Trophoblast cell (in vitro differentiated cells and primary cell): ENCODE measurements around the gene PPEF2.

Experiments used
- DNase-seq, 2 donors: peaks; one replicate each; pipeline ENCODE4 v3.0.0-alpha.2; 2016
- H2AFZ ChIP-seq: 2 replicates; pipeline ENCODE4 v1.6.1; 2013; ENCODE audit warnings: low read length, moderate library complexity, mild to moderate bottlenecking; ENCODE audit not compliant: insufficient read depth, poor library complexity
- H2AK5ac ChIP-seq: 2 replicates; pipeline ENCODE4 v1.6.1; 2013; ENCODE audit warnings: mild to moderate bottlenecking, low read length
- H2BK120ac ChIP-seq: 2 replicates; pipeline ENCODE4 v1.6.1; 2013; ENCODE audit warnings: low read length, mild to moderate bottlenecking, moderate library complexity; ENCODE audit not compliant: insufficient read depth, poor library complexity
- H2BK12ac ChIP-seq: 2 replicates; pipeline ENCODE4 v1.6.1; 2013; ENCODE audit warnings: mild to moderate bottlenecking, low read length, moderate library complexity
- H2BK5ac ChIP-seq: 2 replicates; pipeline ENCODE4 v1.6.1; 2013; ENCODE audit warnings: low read length, low read depth, moderate library complexity, mild to moderate bottlenecking; ENCODE audit not compliant: poor library complexity
- H3K14ac ChIP-seq: 2 replicates; pipeline ENCODE4 v1.6.1; 2013; ENCODE audit warnings: mild to moderate bottlenecking, low read length
- H3K18ac ChIP-seq: 2 replicates; pipeline ENCODE4 v1.6.1; 2013; ENCODE audit warnings: mild to moderate bottlenecking, low read length
- H3K23ac ChIP-seq: 2 replicates; pipeline ENCODE4 v1.6.1; 2013; ENCODE audit warnings: low read length
- H3K27ac ChIP-seq: 2 replicates; pipeline ENCODE4 v1.5.1; 2013; ENCODE audit warnings: low read depth, mild to moderate bottlenecking, inconsistent platforms, low read length, moderate library complexity
- H3K27me3 ChIP-seq: 2 replicates; pipeline ENCODE4 v1.6.1; 2013; ENCODE audit warnings: inconsistent platforms, mild to moderate bottlenecking, low read length, moderate library complexity; ENCODE audit not compliant: insufficient read depth
- H3K36me3 ChIP-seq, 2 experiments: 1 replicate in 1 of 2; 2 replicates in 1 of 2; pipeline ENCODE4 v1.6.1; 2013; ENCODE audit warnings: low read length in 2 of 2, mild to moderate bottlenecking in 2 of 2, moderate library complexity in 1 of 2; ENCODE audit not compliant: insufficient read depth in 2 of 2, control insufficient read depth in 1 of 2
- H3K4ac ChIP-seq: 2 replicates; pipeline ENCODE4 v1.6.1; 2013; ENCODE audit warnings: low read depth, mild to moderate bottlenecking, low read length, moderate library complexity
- H3K4me1 ChIP-seq, 2 experiments: 1 replicate in 1 of 2; 2 replicates in 1 of 2; pipeline ENCODE4 v1.6.1; 2013; ENCODE audit warnings: low read length in 2 of 2, mild to moderate bottlenecking in 2 of 2, moderate library complexity in 1 of 2; ENCODE audit not compliant: insufficient read depth in 2 of 2, control insufficient read depth in 1 of 2
- H3K4me2 ChIP-seq: 2 replicates; pipeline ENCODE4 v1.6.1; 2013; ENCODE audit warnings: inconsistent platforms, mild to moderate bottlenecking, low read length, moderate library complexity
- H3K4me3 ChIP-seq: 2 replicates; pipeline ENCODE4 v1.5.1; 2013; ENCODE audit warnings: mild to moderate bottlenecking, low read depth, low read length, inconsistent platforms
- H3K79me1 ChIP-seq: one replicate; pipeline ENCODE4 v1.6.1; 2013; ENCODE audit warnings: low read length
- H3K79me2 ChIP-seq: 2 replicates; pipeline ENCODE4 v1.6.1; 2013; ENCODE audit warnings: low read length, mild to moderate bottlenecking; ENCODE audit not compliant: control insufficient read depth, insufficient read depth, poor library complexity
- H3K9ac ChIP-seq: 2 replicates; pipeline ENCODE4 v1.6.1; 2013; ENCODE audit warnings: mild to moderate bottlenecking, low read length
- H3K9me3 ChIP-seq: 2 replicates; pipeline ENCODE4 v1.6.1; 2013; ENCODE audit warnings: low read depth, mild to moderate bottlenecking, control low read depth, inconsistent platforms, low read length; ENCODE audit not compliant: insufficient read depth
- H4K12ac ChIP-seq: 2 replicates; pipeline ENCODE4 v1.6.1; 2013; ENCODE audit warnings: low read depth, mild to moderate bottlenecking, low read length, moderate library complexity
- H4K8ac ChIP-seq: 2 replicates; pipeline ENCODE4 v1.6.1; 2013; ENCODE audit warnings: low read depth, mild to moderate bottlenecking, low read length, moderate library complexity
- H4K91ac ChIP-seq: one replicate; pipeline ENCODE4 v1.6.1; 2013; ENCODE audit warnings: low read depth, mild to moderate bottlenecking, low read length, moderate library complexity
- WGBS: extraction: QIAGEN DNeasy Blood & Tissue Kit; methylation state at CpG from one replicate; pipeline ENCODE4 v1.1.7; 2013; ENCODE audit warnings: missing lambda C conversion rate; ENCODE audit not compliant: insufficient read length, insufficient coverage; ENCODE audit errors: extremely low coverage; 5-methylcytosine and 5-hydroxymethylcytosine counted together

PPEF2 gene

DNA sequence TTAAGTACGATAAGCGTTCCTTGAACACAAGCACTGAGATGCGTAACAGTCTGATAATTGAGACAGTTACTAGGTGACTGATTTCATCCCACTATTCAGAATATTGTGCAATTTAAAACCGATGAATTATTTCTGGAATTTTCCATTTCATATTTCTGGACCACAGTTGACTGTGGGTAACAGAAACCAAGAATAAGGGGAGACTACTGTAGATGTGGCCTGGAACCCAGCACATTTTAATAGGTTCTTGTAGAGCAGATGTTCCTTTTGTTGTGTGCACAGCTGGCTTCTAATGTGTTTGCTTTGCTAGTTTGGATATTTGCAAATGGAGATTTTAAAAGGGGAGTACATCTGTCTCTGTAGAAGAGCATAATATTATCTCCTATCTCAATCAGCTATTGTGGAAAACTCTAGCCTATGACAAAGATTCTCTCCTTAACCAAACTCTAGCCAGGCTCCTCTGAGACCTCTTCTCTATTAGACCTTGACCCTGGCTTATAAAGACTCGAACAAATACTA lies 22.1 kb upstream of the PPEF2 start:
- H3K36me3 ChIP-seq, result peaks cover 1 to 6% of the 10 kb centered on the region in 2 experiments
- no peak overlapping the region for H2AK5ac ChIP-seq
- H3K79me1 ChIP-seq, result no peaks in the 10 kb centered on the region
- no peak overlapping the region for H2BK120ac ChIP-seq
- no CpG with 5 or more reads among the region's 5 CpGs for WGBS
- no peak overlapping the region for H2BK12ac ChIP-seq
- no peak overlapping the region for H3K23ac ChIP-seq
- H3K27ac ChIP-seq, result no peak overlapping the region
- no peak overlapping the region for H3K4me3 ChIP-seq
- H2AFZ ChIP-seq, result no peak overlapping the region
- no peak overlapping the region for H3K9ac ChIP-seq
- H4K91ac ChIP-seq, result no peak overlapping the region
- no peaks in the 10 kb centered on the region for H3K79me2 ChIP-seq
- H3K14ac ChIP-seq, result no peak overlapping the region
- no peaks in the 10 kb centered on the region for H3K27me3 ChIP-seq
- H3K4ac ChIP-seq, result no peak overlapping the region
- H3K4me1 ChIP-seq, result peaks cover 0 to 4% of the 10 kb centered on the region in 2 experiments
- H3K9me3 ChIP-seq, result peaks cover 3% of the 10 kb centered on the region
- H4K8ac ChIP-seq, result no peak overlapping the region
- no peak overlapping the region for H3K4me2 ChIP-seq
- H4K12ac ChIP-seq, result no peak overlapping the region
- no peak for DNase-seq
- no peak overlapping the region for H2BK5ac ChIP-seq
- no peak overlapping the region for H3K18ac ChIP-seq

DNA sequence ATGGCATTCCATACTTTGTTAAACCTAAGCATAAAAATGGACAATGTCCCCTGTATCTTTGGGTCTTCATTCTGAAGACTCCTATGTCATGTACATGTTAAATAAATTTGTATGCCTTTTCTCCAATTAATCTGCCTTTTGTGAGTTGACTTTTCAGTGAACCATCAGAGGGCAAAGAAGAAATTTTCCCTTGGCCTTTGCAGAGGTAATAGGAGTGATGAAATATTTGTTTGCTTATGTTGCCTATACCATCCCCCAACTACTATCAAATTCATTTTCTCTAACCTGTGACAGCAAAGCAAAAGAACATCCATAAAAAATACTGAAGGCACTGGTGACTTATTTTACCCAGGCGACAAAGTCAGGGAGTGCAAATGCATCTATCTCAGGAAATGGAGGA lies 20.3 kb upstream of the PPEF2 start:
- Histone ChIP-seq H3K4ac (no peak overlapping the region), H3K23ac (no peak overlapping the region), H2BK120ac (no peak overlapping the region), H3K4me2 (no peak overlapping the region), H3K4me3 (no peak overlapping the region), H3K79me1 (no peaks in the 10 kb centered on the region), H3K36me3 (peaks cover 1 to 6% of the 10 kb centered on the region in 2 experiments), H3K14ac (no peak overlapping the region), H2BK5ac (no peak overlapping the region), H4K8ac (no peak overlapping the region), H4K12ac (no peak overlapping the region), H3K4me1 (peaks cover 0 to 4% of the 10 kb centered on the region in 2 experiments), H2BK12ac (no peak overlapping the region), H3K79me2 (no peaks in the 10 kb centered on the region), H3K9me3 (peaks cover 3% of the 10 kb centered on the region), H3K27me3 (no peaks in the 10 kb centered on the region), H3K27ac (no peak overlapping the region), H3K9ac (no peak overlapping the region), H2AFZ (no peak overlapping the region), H2AK5ac (no peak overlapping the region), H4K91ac (no peak overlapping the region), H3K18ac (no peak overlapping the region)
- DNase-seq, result no peak
- no CpG with 5 or more reads among the region's 1 CpG for WGBS

DNA sequence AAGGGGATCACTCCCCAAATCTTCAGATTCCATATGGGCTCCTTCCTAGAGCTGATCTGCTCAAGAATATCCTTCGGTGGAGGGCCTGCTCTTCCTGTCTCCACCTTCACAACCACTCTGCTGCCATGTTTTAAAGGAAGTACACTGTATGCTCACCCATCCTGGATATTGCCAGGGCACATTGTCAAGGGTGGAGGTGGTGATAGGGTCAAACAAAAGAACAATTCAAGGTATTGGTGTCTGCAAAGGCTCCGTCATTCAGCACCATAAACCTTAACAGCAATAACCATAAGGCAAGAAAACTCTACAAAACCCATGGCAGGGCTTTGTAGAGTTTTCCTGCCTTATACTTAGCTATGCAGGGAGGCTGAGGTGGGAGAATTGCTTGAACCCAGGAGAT lies 19.7 kb upstream of the PPEF2 start:
- H3K79me1 ChIP-seq, result no peaks in the 10 kb centered on the region
- H3K79me2 ChIP-seq, result no peaks in the 10 kb centered on the region
- no peak overlapping the region for H3K9ac ChIP-seq
- no peak for DNase-seq
- no peak overlapping the region for H3K18ac ChIP-seq
- peaks cover 0 to 4% of the 10 kb centered on the region in 2 experiments for H3K4me1 ChIP-seq
- H2BK120ac ChIP-seq, result peak overlapping the region; percentile 9
- H3K27ac ChIP-seq, result no peak overlapping the region
- no peak overlapping the region for H3K4me2 ChIP-seq
- H4K8ac ChIP-seq, result no peak overlapping the region
- H2AK5ac ChIP-seq, result no peak overlapping the region
- no peak overlapping the region for H4K91ac ChIP-seq
- H2BK5ac ChIP-seq, result no peak overlapping the region
- no peak overlapping the region for H3K14ac ChIP-seq
- no peak overlapping the region for H2AFZ ChIP-seq
- peaks cover 1 to 6% of the 10 kb centered on the region in 2 experiments for H3K36me3 ChIP-seq
- H4K12ac ChIP-seq, result no peak overlapping the region
- no peak overlapping the region for H3K4me3 ChIP-seq
- H3K27me3 ChIP-seq, result no peaks in the 10 kb centered on the region
- no peak overlapping the region for H3K23ac ChIP-seq
- WGBS, result no CpG with 5 or more reads among the region's 2 CpGs
- H3K4ac ChIP-seq, result no peak overlapping the region
- H2BK12ac ChIP-seq, result no peak overlapping the region
- peaks cover 3% of the 10 kb centered on the region for H3K9me3 ChIP-seq

DNA sequence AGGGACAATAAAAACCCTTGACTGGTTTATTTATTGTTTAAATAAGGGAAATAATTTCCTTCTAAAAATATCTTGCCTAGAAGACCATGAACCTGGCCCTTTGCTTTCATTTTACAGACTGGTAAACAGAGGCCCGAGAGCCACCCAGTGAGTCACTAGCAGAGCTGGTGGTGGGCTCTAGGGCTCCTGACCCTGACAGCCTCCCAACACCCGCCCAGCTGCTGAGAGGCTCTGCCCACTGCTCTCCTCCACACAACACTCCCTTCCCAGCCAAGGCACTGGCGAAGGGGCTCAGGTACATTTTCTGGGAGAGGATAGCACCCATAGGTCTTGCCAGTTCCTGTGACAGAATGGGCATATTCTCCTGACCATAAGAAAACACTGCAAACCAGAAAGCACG lies 18.1 kb upstream of the PPEF2 start:
- Histone ChIP-seq H3K4me2 (no peak overlapping the region), H2BK120ac (no peak overlapping the region), H4K8ac (no peak overlapping the region), H2BK5ac (no peak overlapping the region), H3K4me1 (peaks cover 0 to 4% of the 10 kb centered on the region in 2 experiments), H3K79me2 (no peaks in the 10 kb centered on the region), H4K91ac (peak overlapping the region; percentile 20), H3K14ac (no peak overlapping the region), H3K9ac (no peak overlapping the region), H2AK5ac (no peak overlapping the region), H4K12ac (no peak overlapping the region), H3K36me3 (peaks cover 1 to 6% of the 10 kb centered on the region in 2 experiments), H3K4me3 (no peak overlapping the region), H3K9me3 (peaks cover 3% of the 10 kb centered on the region), H3K79me1 (no peaks in the 10 kb centered on the region), H2AFZ (no peak overlapping the region), H2BK12ac (no peak overlapping the region), H3K18ac (no peak overlapping the region), H3K27ac (no peak overlapping the region), H3K27me3 (no peaks in the 10 kb centered on the region), H3K23ac (no peak overlapping the region), H3K4ac (no peak overlapping the region)
- DNase-seq, result no peak
- no CpG with 5 or more reads among the region's 4 CpGs for WGBS
